HG03575 (cell line): Measurements from ENCODE around the gene CBFA2T2.
A peak's percentile ranks its signal among the peaks of the same experiment; 100 is the strongest.
"Not testable (repeated sequence)": the region's sequence is repeated elsewhere in the genome, so short reads cannot be mapped to it uniquely, and the experiment has no call there.

Source experiments
- ATAC-seq: cut with Tn5 transposase; IDR thresholded peaks from one replicate; pipeline ENCODE4 v1.9.1; 2021; ENCODE audit not compliant: unreplicated experiment, insufficient number of reproducible peaks, low FRiP score; ENCODE audit errors: extremely low read depth

The CBFA2T2 gene

GRCh38 chr20:33535717-33536116, 45.8 kb downstream of the CBFA2T2 start:
- ATAC-seq = not testable (repeated sequence)

- ATAC-seq = no peak
These were observed 47.7 kb downstream of the CBFA2T2 start for GRCh38 chr20:33537608-33538007.

- no peak for ATAC-seq
These were observed 49.2 kb downstream of the CBFA2T2 start for GRCh38 chr20:33539129-33539528.

- ATAC-seq = no peak
These were observed 50.5 kb downstream of the CBFA2T2 start for GRCh38 chr20:33540427-33540826.

- no peak for ATAC-seq
These were observed 51.2 kb downstream of the CBFA2T2 start for GRCh38 chr20:33541074-33541473.

GRCh38 chr20:33541797-33542196, 51.9 kb downstream of the CBFA2T2 start:
- no peak for ATAC-seq

GRCh38 chr20:33545763-33546162, 55.9 kb downstream of the CBFA2T2 start:
- ATAC-seq = no peak

GRCh38 chr20:33549229-33549999, 59.5 kb downstream of the CBFA2T2 start:
- ATAC-seq = no peak

GRCh38 chr20:33551778-33552177, 61.9 kb downstream of the CBFA2T2 start:
- no peak for ATAC-seq

GRCh38 chr20:33552519-33552918, 62.6 kb downstream of the CBFA2T2 start:
- no peak for ATAC-seq

GRCh38 chr20:33553516-33553915, 63.6 kb downstream of the CBFA2T2 start:
- no peak for ATAC-seq

- ATAC-seq = peak; percentile 87
These were observed 65.1 kb downstream of the CBFA2T2 start for GRCh38 chr20:33554914-33555420.

- no peak for ATAC-seq
These were observed 65.9 kb downstream of the CBFA2T2 start for GRCh38 chr20:33555755-33556154.

GRCh38 chr20:33556246-33556645, 66.3 kb downstream of the CBFA2T2 start:
- ATAC-seq = no peak

- no peak for ATAC-seq
These were observed 68.7 kb downstream of the CBFA2T2 start for GRCh38 chr20:33558348-33559144.

GRCh38 chr20:33559212-33559611, 69.3 kb downstream of the CBFA2T2 start:
- ATAC-seq = no peak

GRCh38 chr20:33560026-33560425, 70.1 kb downstream of the CBFA2T2 start:
- no peak for ATAC-seq

GRCh38 chr20:33561053-33561452, 71.2 kb downstream of the CBFA2T2 start:
- ATAC-seq = not testable (repeated sequence)

- ATAC-seq = no peak
These were observed 72.1 kb downstream of the CBFA2T2 start for GRCh38 chr20:33561692-33562601.
